Measurements from ENCODE around the gene CDC16.
A peak's percentile ranks its signal among the peaks of the same experiment; 100 is the strongest.
"Not testable (repeated sequence)": the region's sequence is repeated elsewhere in the genome, so short reads cannot be mapped to it uniquely, and the experiment has no call there.

Gene CDC16

DNA sequence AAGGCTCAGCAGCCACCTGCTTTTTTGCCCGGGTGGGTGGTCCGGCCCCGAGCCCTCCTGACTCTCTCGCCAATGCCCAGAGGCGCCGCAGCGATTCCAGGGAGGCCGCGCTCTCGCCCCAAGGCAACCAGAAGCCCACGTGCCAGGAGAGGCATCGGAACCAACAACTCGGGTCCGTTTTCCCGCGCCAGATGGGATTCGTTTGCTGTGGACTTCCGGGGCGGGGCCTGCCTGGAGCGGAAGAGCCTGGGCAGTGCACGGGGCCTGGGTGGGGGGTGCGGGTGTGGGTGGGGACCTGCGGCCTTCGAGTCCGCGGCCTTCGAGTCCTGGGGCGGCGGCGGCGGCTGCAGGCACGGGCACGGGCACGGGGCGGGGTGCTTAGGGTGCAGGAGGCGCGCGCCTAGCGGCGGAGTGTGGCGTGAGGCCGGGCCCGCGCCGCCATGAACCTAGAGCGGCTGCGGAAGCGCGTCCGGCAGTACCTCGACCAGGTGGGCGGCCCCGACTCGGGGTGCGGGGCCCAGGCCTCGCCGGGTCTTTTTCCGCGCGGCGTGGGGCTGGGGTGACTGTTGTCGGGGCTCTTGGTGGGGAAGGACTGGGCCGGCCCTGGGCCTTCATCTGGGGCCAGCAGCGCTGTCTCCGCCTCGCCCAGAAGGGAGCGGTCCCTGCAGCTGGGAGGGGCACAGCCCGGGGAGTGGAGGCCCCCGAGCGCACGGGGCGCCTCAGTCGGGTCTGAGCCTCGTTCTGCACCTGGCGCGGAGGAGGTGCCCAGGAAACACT lies at the start of gene CDC16:
Gene CDC16 (plus strand): TSS at position 253 of the 777 bp plus-strand sequence. CDS start 188 bp downstream, at position 441.
- peak; percentile 79 for DNase-seq (ENCODE audit: low spot score)

DNA sequence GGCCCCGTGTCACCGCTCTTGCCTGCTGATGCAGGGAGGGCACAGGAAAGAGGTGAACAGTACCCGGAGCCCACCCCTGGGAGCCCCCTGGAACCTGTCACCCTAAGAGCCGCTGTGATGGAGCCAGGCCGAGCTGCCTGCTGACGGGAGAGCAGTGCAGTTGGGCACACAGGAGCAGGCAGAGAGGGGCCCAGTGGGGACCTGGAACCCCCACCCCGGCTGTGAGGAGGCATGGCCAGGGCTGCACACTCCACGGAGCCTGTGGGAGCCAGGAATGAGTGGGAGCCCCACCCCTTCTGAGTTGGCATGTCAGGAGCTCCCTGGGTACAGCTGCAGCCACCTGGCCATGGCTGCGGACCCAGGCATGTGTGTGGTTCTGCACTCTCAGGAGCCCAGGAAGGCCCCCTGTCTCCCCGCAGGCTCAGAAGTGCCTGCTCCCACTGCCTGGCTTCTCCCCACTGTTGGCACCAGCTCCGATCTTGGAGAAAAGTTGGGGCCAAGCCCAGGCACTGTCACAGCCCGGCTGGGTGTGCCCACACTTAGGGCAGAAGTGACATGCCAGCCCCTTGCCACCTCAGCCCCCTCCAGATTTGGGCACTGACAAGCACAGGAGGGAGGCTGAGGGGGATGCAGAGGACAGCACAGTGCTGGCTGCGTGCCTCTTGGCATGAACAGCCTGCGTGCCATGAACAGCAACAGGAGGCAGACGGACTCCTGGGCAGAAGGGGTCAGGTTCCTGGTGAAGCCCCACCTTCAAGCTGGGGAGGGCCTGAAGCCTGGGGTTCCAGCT lies 49.3 kb upstream of the CDC16 start:
- no peak for DNase-seq (ENCODE audit: low spot score)

- no peak for DNase-seq (ENCODE audit: low spot score)
These were observed 39.8 kb upstream of the CDC16 start for GRCh38 chr13:114194853-114195252.

GRCh38 chr13:114196629-114197028 lies 38.1 kb upstream of the CDC16 start:
- DNase-seq (ENCODE audit: low spot score), result no peak

GRCh38 chr13:114198556-114198955 lies 36.1 kb upstream of the CDC16 start:
- DNase-seq (ENCODE audit: low spot score), result no peak

DNA sequence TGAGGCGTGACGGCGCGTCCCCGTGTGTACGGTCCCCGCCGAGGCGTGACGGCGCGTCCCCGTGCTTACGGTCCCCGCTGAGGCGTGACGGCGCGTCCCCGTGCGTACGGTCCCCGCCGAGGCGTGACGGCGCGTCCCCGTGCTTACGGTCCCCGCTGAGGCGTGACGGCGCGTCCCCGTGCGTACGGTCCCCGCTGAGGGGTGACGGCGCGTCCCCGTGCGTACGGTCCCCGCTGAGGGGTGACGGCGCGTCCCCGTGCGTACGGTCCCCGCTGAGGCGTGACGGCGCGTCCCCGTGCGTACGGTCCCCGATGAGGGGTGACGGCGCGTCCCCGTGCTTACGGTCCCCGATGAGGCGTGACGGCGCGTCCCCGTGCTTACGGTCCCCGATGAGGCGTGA lies 35.2 kb upstream of the CDC16 start:
- DNase-seq (ENCODE audit: low spot score), result not testable (repeated sequence)

DNA sequence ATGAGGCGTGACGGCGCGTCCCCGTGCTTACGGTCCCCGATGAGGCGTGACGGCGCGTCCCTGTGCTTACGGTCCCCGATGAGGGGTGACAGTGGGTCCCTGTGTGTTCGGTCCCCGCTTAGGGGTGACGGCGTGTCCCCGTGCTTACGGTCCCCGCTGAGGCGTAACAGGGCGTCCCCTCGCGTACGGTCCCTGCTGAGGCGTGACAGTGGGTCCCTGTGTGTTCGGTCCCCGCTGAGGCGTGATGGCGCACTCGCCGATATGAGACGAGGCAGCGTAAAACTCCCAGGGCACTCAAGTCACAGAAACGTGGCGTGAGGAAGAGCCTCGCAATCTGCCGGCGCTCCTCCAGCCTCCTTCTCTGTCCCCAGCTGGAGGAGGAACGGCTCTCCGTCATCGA lies 34.7 kb upstream of the CDC16 start:
- no peak for DNase-seq (ENCODE audit: low spot score)

- no peak for DNase-seq (ENCODE audit: low spot score)
These were observed 34.2 kb upstream of the CDC16 start for GRCh38 chr13:114200399-114200911.

- no peak for DNase-seq (ENCODE audit: low spot score)
These were observed 32.1 kb upstream of the CDC16 start for GRCh38 chr13:114202581-114202980.

- no peak for DNase-seq (ENCODE audit: low spot score)
These were observed 31.2 kb upstream of the CDC16 start for GRCh38 chr13:114203536-114203935.

- DNase-seq (ENCODE audit: low spot score), result no peak
These were observed 29.8 kb upstream of the CDC16 start for GRCh38 chr13:114204894-114205293.

DNA sequence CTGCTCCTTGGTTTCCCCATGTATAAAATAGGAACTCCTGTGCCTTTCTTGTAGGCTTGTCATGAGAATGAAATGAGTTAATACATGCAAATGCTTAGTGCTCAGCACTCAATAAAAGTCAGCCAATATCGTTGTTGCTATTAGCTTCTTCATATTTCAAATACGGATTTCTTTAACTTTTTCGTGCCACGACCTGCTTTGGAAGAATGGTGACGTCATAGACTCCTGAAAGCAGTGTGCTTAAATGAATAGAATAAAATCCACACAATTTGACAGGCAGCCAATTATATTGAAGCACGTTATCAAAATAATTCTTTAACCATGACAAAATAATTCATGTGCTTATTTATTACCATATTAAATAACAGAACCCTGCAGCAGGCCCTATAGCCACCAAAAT lies 26.6 kb upstream of the CDC16 start:
- no peak for DNase-seq (ENCODE audit: low spot score)

GRCh38 chr13:114211446-114212157 lies 23.1 kb upstream of the CDC16 start:
- DNase-seq (ENCODE audit: low spot score), result no peak

- DNase-seq (ENCODE audit: low spot score), result no peak
These were observed 22.6 kb upstream of the CDC16 start for GRCh38 chr13:114212158-114212495.

GRCh38 chr13:114213980-114214379 lies 20.7 kb upstream of the CDC16 start:
- no peak for DNase-seq (ENCODE audit: low spot score)

- no peak for DNase-seq (ENCODE audit: low spot score)
These were observed 15.3 kb upstream of the CDC16 start for GRCh38 chr13:114219392-114219791.

- DNase-seq (ENCODE audit: low spot score), result no peak
These were observed 12.2 kb upstream of the CDC16 start for GRCh38 chr13:114222461-114222968.

DNA sequence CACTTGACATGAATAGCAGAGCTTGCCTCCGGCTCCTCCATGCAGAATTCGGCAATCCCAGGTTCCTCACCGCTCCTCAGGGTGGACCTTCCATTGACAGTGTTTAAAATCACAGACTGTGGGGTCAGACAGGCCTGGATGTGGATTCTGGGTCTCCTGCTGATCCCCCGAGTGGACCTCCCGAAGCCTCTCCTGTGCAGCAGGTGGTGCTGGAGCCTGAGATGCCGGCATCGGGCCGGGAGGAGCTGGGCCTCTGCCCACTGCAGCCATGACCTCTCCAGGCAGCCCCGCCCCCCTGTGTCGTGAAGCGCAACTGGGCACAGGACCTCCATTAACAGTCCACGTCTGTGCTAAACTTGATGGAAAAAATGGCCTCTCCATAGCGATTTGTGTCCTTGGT lies 10.5 kb upstream of the CDC16 start:
- no peak for DNase-seq (ENCODE audit: low spot score)

DNA sequence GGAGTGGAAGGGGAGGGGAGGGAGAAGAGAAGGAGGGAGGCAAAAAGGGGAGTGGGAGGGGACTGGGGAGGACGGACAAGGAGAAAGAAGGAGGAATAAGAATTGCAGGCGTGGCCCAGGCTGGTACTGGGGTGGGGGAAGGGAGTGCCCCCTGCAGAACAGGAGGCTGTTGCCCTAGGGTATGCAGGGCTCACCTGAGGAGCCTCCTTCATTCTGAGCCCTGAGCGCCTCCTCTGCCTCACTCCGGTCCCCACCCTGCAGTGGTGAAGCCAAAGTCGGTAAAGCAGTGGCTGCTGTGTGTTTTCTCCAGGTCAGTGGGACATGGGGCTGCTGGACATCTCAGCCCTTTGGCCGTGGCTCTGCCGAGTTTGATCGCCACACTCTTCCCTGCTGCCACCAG lies 9.1 kb upstream of the CDC16 start:
- DNase-seq (ENCODE audit: low spot score), result no peak

DNA sequence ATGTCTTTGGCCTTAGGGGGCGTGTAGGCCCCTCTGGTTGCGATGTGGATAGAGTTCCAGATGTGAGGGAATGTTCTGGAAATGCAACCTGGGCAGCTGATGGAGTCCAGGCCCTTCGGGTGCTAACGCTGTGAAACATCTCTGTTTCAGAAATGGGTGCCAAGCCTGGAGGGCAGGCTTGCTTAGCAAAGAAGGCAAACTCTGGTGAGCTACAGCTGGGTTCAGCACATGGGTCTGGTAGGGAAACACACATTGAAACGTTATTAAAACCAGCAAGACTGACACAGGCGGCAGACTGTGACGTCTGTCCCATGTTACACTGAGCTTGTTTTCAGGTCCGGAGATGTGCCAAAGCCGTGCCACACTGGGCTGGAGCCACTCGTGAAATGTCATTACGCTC lies 8.6 kb upstream of the CDC16 start:
- DNase-seq (ENCODE audit: low spot score), result no peak

- DNase-seq (ENCODE audit: low spot score), result peak; percentile 63
These were observed 7.9 kb upstream of the CDC16 start for GRCh38 chr13:114226699-114227323.

GRCh38 chr13:114227528-114227927 lies 7.2 kb upstream of the CDC16 start:
- DNase-seq (ENCODE audit: low spot score), result no peak
